Activated CD8-positive, alpha-beta T cell treated with anti-CD3 and anti-CD28 coated beads for 36 hours (primary cell): ENCODE results near the gene EIF4G3. TPM values are rescaled to one million over a fixed set of nuclear protein-coding genes. Genes with fewer than 3 reads are reported as not detected.

Source experiments
- ATAC-seq: fragments of 200-7000 bp; cut with Tn5 transposase; one replicate; pipeline ENCODE4 v1.10.0; 2021; ENCODE audit warnings: mild to moderate bottlenecking, moderate library complexity
- CTCF ChIA-PET: fragments of 350-600 bp; sonication (Branson Sonifier 250); formaldehyde crosslinking; loops from one replicate; lab custom pipeline; 2021; ENCODE audit warnings: antibody characterized with exemption; lab: Charles Lee
- POLR2A ChIA-PET: fragments of 350-600 bp; sonication (Branson Sonifier 250); formaldehyde crosslinking; loops from one replicate; lab custom pipeline; 2021; ENCODE audit warnings: antibody characterized with exemption; lab: Charles Lee
- DNase-seq: peaks from one replicate; pipeline ENCODE4 v3.0.0-alpha.2; 2020
- H3K27ac Mint-ChIP-seq: one replicate; pipeline ENCODE4 v1.8.0; 2021; ENCODE audit warnings: mild to moderate bottlenecking, mixed read lengths
- H3K27me3 Mint-ChIP-seq: one replicate; pipeline ENCODE4 v1.8.0; 2021; ENCODE audit warnings: mixed read lengths
- H3K36me3 Mint-ChIP-seq: one replicate; pipeline ENCODE4 v1.8.0; 2021; ENCODE audit warnings: low read depth, mixed read lengths
- H3K4me1 Mint-ChIP-seq: one replicate; pipeline ENCODE4 v1.8.0; 2021; ENCODE audit warnings: low read depth, mixed read lengths
- H3K4me3 Mint-ChIP-seq: one replicate; pipeline ENCODE4 v1.8.0; 2021; ENCODE audit warnings: mild to moderate bottlenecking, moderate library complexity, mixed read lengths
- H3K9me3 Mint-ChIP-seq: one replicate; pipeline ENCODE4 v1.8.0; 2021; ENCODE audit warnings: mixed read lengths
- intact Hi-C: fragments of 100-400 bp; cut with micrococcal nuclease; formaldehyde crosslinking; loops from one replicate; pipeline ENCODE4 v1.10.0; 2022
- total RNA-seq, 2 experiments: library from RNA; stranded (reverse); gene quantifications; one replicate each; pipeline ENCODE4 v1.2.3, GENCODE V29; 2021
- TF ChIP-seq, protein P1 (sequence below): fragments of 200-600 bp; IDR thresholded peaks from one replicate; pipeline ENCODE4 v1.8.0; 2022; ENCODE audit warnings: antibody characterized with exemption, mild to moderate bottlenecking

Gene EIF4G3
- total RNA-seq, 2 experiments from 2014 or later: 48.2 to 48.4 TPM

DNA sequence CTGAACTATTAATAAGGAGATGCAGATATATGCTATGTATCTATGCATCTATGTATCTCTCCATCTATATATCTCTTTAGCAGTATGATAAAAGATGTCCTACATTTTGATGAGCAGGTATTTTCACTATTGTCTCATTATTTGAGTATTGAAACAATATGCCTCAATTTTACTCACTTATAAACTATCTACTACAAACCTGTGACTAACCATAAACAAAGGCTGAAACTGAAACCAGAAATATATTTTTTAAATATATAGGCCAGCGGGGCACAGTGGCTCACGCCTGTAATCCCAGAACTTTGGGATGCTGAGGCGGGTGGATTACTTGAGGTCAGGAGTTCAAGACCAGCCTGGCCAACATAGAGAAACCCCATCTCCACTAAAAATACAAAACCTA lies 22.0 kb downstream of the EIF4G3 start:
- ATAC-seq (no peak), DNase-seq (no peak)
- Mint-ChIP-seq H3K27ac (no peak overlapping the region), H3K9me3 (no peaks in the 10 kb centered on the region), H3K4me1 (peaks cover 6% of the 10 kb centered on the region), H3K4me3 (no peak overlapping the region), H3K36me3 (peaks cover 19% of the 10 kb centered on the region), H3K27me3 (no peaks in the 10 kb centered on the region)
- ChIA-PET CTCF (no interaction called here), POLR2A (no interaction called here)
- intact Hi-C loops: no loop called here
- TF ChIP-seq, protein P1, sequence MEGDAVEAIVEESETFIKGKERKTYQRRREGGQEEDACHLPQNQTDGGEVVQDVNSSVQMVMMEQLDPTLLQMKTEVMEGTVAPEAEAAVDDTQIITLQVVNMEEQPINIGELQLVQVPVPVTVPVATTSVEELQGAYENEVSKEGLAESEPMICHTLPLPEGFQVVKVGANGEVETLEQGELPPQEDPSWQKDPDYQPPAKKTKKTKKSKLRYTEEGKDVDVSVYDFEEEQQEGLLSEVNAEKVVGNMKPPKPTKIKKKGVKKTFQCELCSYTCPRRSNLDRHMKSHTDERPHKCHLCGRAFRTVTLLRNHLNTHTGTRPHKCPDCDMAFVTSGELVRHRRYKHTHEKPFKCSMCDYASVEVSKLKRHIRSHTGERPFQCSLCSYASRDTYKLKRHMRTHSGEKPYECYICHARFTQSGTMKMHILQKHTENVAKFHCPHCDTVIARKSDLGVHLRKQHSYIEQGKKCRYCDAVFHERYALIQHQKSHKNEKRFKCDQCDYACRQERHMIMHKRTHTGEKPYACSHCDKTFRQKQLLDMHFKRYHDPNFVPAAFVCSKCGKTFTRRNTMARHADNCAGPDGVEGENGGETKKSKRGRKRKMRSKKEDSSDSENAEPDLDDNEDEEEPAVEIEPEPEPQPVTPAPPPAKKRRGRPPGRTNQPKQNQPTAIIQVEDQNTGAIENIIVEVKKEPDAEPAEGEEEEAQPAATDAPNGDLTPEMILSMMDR: no peak

DNA sequence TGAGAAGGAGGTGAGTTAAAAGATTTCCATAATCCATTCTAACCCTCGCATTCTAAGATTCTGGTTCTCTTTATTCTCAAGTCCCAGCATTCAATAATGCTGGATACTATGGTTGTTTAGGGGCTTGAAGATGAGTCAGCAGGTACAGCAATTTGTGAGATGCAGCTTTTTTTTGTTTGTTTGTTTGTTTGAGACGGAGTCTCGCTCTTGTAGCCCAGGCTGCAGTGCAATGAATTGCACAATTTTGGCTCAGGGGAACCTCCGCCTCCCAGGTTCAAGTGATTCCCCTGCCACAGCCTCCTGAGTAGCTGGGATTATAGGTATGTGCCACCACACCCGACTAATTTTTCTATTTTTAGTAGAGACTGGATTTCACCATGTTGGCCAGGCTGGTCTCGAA lies 23.3 kb downstream of the EIF4G3 start:
- DNase-seq (no peak), ATAC-seq (no peak)
- TF ChIP-seq, protein P1: no peak
- POLR2A ChIA-PET: interaction anchor here (1.5 kb wide), 1 partner anchor 21 kb away, joined by 3 read pairs; no protein-coding TSS in a partner anchor
- no peaks in the 10 kb centered on the region for H3K27me3 Mint-ChIP-seq
- H3K4me1 Mint-ChIP-seq: peaks cover 6% of the 10 kb centered on the region
- no peak overlapping the region for H3K27ac Mint-ChIP-seq
- H3K9me3 Mint-ChIP-seq: no peaks in the 10 kb centered on the region
- CTCF ChIA-PET: interaction anchor here (1.3 kb wide), 1 partner anchor 42 kb away, joined by 4 read pairs; no protein-coding TSS in a partner anchor
- H3K36me3 Mint-ChIP-seq: peaks cover 22% of the 10 kb centered on the region
- no peak overlapping the region for H3K4me3 Mint-ChIP-seq
- intact Hi-C loops: no loop called here

DNA sequence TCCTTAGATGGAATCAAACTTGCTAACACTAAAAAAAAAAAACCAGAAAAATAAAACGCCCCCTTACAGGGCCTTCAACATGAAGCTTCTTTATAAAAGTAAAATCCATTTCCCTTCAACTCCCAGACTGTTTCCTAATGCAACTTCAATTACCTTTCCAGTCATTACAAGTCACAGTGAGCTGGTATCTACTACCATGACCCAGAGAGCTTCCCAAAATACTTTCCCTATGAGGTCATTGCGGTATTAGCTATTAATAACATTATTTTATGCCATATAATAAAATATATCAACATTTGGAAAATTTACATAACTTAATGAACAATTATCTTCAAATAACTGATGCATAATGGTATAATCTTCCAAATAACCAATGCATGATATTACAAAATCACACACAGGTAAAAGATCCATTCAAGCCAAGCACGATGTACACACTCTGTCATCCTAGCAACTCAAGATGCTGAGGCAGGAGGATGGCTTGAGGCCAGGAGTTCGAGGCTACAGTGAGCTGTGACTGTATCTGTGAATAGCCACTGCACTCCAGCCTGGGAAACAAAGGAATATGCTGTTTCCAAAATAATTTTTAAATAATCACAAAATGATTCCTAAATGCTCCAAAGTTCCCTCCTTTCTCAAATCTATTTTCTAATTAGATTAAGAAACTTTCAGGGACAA lies 24.1 kb downstream of the EIF4G3 start:
- H3K9me3 Mint-ChIP-seq: no peaks in the 10 kb centered on the region
- ChIA-PET POLR2A (interaction anchor here (1.5 kb wide), 1 partner anchor 22 kb away, joined by 3 read pairs; no protein-coding TSS in a partner anchor), CTCF (no interaction called here)
- peaks cover 25% of the 10 kb centered on the region for H3K36me3 Mint-ChIP-seq
- intact Hi-C loops: no loop called here
- H3K27ac Mint-ChIP-seq: no peak overlapping the region
- DNase-seq (no peak), ATAC-seq (no peak)
- peaks cover 6% of the 10 kb centered on the region for H3K4me1 Mint-ChIP-seq
- no peaks in the 10 kb centered on the region for H3K27me3 Mint-ChIP-seq
- TF ChIP-seq, protein P1: no peak
- H3K4me3 Mint-ChIP-seq: no peak overlapping the region

DNA sequence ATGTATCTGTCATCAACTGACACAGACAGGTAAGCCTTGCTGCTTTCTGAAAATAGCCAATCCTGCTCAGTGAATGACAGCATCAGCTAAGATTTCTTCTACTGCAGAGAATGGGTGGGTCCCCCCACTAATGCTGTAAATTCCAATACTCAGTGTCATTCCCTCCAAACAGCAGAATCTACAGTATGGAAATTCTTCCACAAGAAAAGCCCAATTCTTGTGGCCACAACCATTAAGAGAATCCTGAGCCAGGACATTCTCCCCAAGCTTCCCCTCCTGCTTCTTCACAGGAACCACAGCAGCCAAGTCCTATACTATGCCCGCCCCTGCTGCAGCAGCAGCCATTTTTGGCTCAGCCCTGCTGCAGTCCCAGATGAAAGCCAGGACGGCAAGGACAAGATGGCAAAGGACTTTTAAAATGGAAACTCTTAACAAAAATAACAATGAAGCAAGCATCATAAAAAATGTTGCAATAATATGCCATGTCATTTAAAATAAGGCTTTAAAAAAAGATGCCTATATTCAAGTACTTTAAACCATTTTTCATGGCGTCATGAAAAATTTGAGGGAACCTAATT lies 26.8 kb downstream of the EIF4G3 start:
- intact Hi-C loops: no loop called here
- peaks cover 19% of the 10 kb centered on the region for H3K36me3 Mint-ChIP-seq
- ChIA-PET POLR2A (interaction anchor here (0.5 to 1.0 kb wide), 2 partner anchors 17 to 58 kb away, joined by 4 to 5 read pairs; no protein-coding TSS in a partner anchor), CTCF (interaction anchor here (1.5 kb wide), 1 partner anchor 32 kb away, joined by 3 read pairs; no protein-coding TSS in a partner anchor)
- no peak overlapping the region for H3K27ac Mint-ChIP-seq
- no peaks in the 10 kb centered on the region for H3K27me3 Mint-ChIP-seq
- DNase-seq (no peak), ATAC-seq (no peak)
- TF ChIP-seq, protein P1: no peak
- H3K4me3 Mint-ChIP-seq: no peak overlapping the region
- peaks cover 3% of the 10 kb centered on the region for H3K4me1 Mint-ChIP-seq
- no peaks in the 10 kb centered on the region for H3K9me3 Mint-ChIP-seq

DNA sequence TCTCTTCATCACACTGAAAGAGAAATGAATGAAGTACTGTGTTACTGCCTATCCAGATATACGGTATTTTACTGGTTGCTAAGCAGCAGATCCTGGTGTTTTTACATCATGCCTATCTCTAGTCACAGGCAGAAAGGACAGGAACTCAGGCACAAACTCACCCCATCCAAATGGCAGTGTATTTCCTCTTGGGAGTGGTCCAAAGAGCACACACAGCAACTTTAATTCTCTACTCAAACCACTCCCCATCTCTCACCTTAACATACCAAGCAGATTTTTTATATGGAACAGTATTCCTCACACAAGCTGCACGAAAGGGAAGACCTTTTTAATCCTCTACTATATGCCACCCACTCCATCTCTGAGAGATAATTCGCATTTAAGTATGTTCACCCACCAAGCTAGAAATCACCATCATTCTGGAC lies 27.3 kb downstream of the EIF4G3 start:
- intact Hi-C loops: no loop called here
- H3K27me3 Mint-ChIP-seq: no peaks in the 10 kb centered on the region
- no peak overlapping the region for H3K4me3 Mint-ChIP-seq
- H3K27ac Mint-ChIP-seq: no peak overlapping the region
- no peaks in the 10 kb centered on the region for H3K9me3 Mint-ChIP-seq
- peaks cover 3% of the 10 kb centered on the region for H3K4me1 Mint-ChIP-seq
- POLR2A ChIA-PET: interaction anchor here (1.0 kb wide), 1 partner anchor 17 kb away, joined by 4 read pairs; no protein-coding TSS in a partner anchor
- CTCF ChIA-PET: interaction anchor here (1.5 kb wide), 1 partner anchor 33 kb away, joined by 3 read pairs; no protein-coding TSS in a partner anchor
- no peak for ATAC-seq
- peaks cover 18% of the 10 kb centered on the region for H3K36me3 Mint-ChIP-seq
- TF ChIP-seq, protein P1: no peak
- no peak for DNase-seq
